ENCODE data around the gene CNTN4.

- TF ChIP-seq, protein P1, sequence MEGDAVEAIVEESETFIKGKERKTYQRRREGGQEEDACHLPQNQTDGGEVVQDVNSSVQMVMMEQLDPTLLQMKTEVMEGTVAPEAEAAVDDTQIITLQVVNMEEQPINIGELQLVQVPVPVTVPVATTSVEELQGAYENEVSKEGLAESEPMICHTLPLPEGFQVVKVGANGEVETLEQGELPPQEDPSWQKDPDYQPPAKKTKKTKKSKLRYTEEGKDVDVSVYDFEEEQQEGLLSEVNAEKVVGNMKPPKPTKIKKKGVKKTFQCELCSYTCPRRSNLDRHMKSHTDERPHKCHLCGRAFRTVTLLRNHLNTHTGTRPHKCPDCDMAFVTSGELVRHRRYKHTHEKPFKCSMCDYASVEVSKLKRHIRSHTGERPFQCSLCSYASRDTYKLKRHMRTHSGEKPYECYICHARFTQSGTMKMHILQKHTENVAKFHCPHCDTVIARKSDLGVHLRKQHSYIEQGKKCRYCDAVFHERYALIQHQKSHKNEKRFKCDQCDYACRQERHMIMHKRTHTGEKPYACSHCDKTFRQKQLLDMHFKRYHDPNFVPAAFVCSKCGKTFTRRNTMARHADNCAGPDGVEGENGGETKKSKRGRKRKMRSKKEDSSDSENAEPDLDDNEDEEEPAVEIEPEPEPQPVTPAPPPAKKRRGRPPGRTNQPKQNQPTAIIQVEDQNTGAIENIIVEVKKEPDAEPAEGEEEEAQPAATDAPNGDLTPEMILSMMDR (IDR thresholded peaks at IDR 0.05; ENCODE audit: extremely low read depth in 1 of 2, insufficient read depth in 1 of 2, low read depth in 1 of 2, low read length in 2 of 2), result no peak
- no peak for TF ChIP-seq GATA2 (IDR thresholded peaks at IDR 0.05; ENCODE audit: insufficient read depth, insufficient read length, low read depth, low read length)
Measured at GRCh38 chr3:2944628-2945027, 846.0 kb downstream of the CNTN4 start.

Data from endothelial cell of umbilical vein (primary cell).